Measurements from ENCODE around the gene MCM10.

DNA sequence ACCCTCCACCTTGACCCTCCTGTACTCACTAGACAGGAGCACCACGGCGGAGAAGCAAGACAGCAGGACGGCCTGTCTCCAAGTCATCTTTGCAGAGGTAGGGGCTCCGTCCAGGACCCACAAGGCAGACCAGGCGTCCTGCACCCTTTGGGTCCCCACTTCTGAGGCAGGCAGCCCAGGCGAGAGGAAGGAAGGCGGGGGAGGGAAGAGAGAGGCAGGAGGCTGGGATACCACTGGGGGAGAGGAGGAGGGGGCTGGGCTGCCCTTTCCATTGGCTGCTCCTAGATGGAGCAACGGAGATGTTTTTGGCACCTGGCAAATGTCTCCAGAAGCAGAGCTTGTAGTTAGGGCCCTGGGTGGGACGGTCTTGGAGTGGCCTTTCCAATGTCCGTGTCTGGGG is 72.8 kb downstream of the MCM10 start, which contains the start of gene UCMA:
- TF ChIP-seq POLR2A (IDR thresholded peaks at IDR 0.05) (no peak), CTCF (IDR thresholded peaks at IDR 0.05) (no peak)
